ENCODE measurements around the gene CDK14. TPM values are rescaled to one million over a fixed set of nuclear protein-coding genes. Genes with fewer than 3 reads are reported as not detected.

The CDK14 gene
- total and polyA plus RNA-seq, 10 of the 15 experiments (the other 5 are each of a cell fraction or from before 2014, with no cell fraction given) = 6.5 to 61.3 (median 24.2) TPM

GRCh38 chr7:90715067-90715466, 118.9 kb downstream of the CDK14 start:
- no peaks in the 10 kb centered on the region for H3K9me3 ChIP-seq (replicated peaks; ENCODE audit: control insufficient read depth, insufficient read depth, low read length)
- RAD21 ChIA-PET (ENCODE audit: unreplicated experiment) = interaction anchor here (0.7 to 3.5 kb wide), 15 partner anchors 10 to 320 kb away, joined by 3 to 41 read pairs (median 8); no protein-coding TSS in a partner anchor
- peak; percentile 65 for ATAC-seq
- peaks cover 64% of the 10 kb centered on the region for H3K79me2 ChIP-seq (ENCODE audit: control insufficient read depth, insufficient read depth, low read length)
- WGBS (ENCODE audit: insufficient coverage, insufficient replicate concordance, low lambda C conversion rate, missing lambda C conversion rate) = 26% methylated on average over 2 of the region's 2 CpGs
- SMC1A ChIA-PET (ENCODE audit: uncharacterized antibody, unreplicated experiment) = interaction anchor here (0.6 to 11.4 kb wide), 20 partner anchors 7 to 1126 kb away, joined by 3 to 181 read pairs (median 7); no protein-coding TSS in a partner anchor
- intact Hi-C loops (cut with micrococcal nuclease; ENCODE audit: unreplicated experiment) (no loop called here), in situ Hi-C loops (cut with MboI) (no loop called here)
- H3K4me1 ChIP-seq (ENCODE audit: control insufficient read depth, insufficient read depth, low read length) = no peaks in the 10 kb centered on the region
- no peak for FAIRE-seq
- H3K27ac ChIP-seq (ENCODE audit: control insufficient read depth, insufficient read depth) = peak overlapping the region; percentile 51; the same call in 1 of the 2 replicates
- H4K20me1 ChIP-seq (ENCODE audit: control insufficient read depth, insufficient read depth) = no peaks in the 10 kb centered on the region
- no peak for DNase-seq (ENCODE audit: low read depth, low spot score)
- H3K36me3 ChIP-seq (ENCODE audit: control insufficient read depth in 2 of 2, insufficient read depth in 2 of 2, low read length in 1 of 2) = no peaks in the 10 kb centered on the region
- CTCF ChIA-PET = interaction anchor here (0.6 to 12.9 kb wide), 14 partner anchors 8 to 318 kb away, joined by 3 to 183 read pairs (median 4); no protein-coding TSS in a partner anchor
- no peak for TF ChIP-seq CREM (IDR thresholded peaks at IDR 0.05; ENCODE audit: low read depth)
- no peak for TF ChIP-seq MAX (IDR thresholded peaks at IDR 0.05; ENCODE audit: low read depth, low read length)
- no peak for TF ChIP-seq CHD2 (IDR thresholded peaks at IDR 0.05; ENCODE audit: borderline replicate concordance, low read depth, low read length)
- TF ChIP-seq LARP7 (IDR thresholded peaks at IDR 0.05) = no peak
- TF ChIP-seq SRF (IDR thresholded peaks at IDR 0.05; ENCODE audit: low read depth in 2 of 2, low read length in 2 of 2) = no peak
- TF ChIP-seq ETV6 (conservative IDR thresholded peaks at IDR 0.05 in 1 of 2, IDR thresholded peaks at IDR 0.05 in 1 of 2; ENCODE audit: borderline replicate concordance in 1 of 2, low read depth in 1 of 2) = no peak
- no peak for TF ChIP-seq SMAD5 (IDR thresholded peaks at IDR 0.05; ENCODE audit: low read depth)
- no peak for TF ChIP-seq ZZZ3 (IDR thresholded peaks at IDR 0.05; ENCODE audit: control insufficient read depth, insufficient read length, low read depth)
- no peaks in the 10 kb centered on the region for H3K27me3 ChIP-seq (replicated peaks in 1 of 2; ENCODE audit: control insufficient read depth in 2 of 2, insufficient read depth in 2 of 2, low read length in 1 of 2)
- no TSS peak for BruUV-seq (replicated peaks)
- POLR2A ChIA-PET = interaction anchor here (0.6 to 3.1 kb wide), 8 partner anchors 10 to 247 kb away, joined by 3 to 25 read pairs (median 6); no protein-coding TSS in a partner anchor
- peak overlapping the region; percentile 52; the same call in 1 of the 2 replicates for H3K4me3 ChIP-seq
- H3K9ac ChIP-seq (ENCODE audit: control insufficient read depth, insufficient read depth, low read length) = no peak overlapping the region
- H3K4me2 ChIP-seq (ENCODE audit: control insufficient read depth, insufficient read depth) = peak overlapping the region; percentile 85
- peak overlapping the region; percentile 43 for H2AFZ ChIP-seq (ENCODE audit: control insufficient read depth, low read depth, low read length)

All from GM12878 (cell line).